HG02571 (cell line): ENCODE data around the gene COX19.

Experiments
- ATAC-seq: cut with Tn5 transposase; IDR thresholded peaks from one replicate; pipeline ENCODE4 v1.9.1; 2021; ENCODE audit warnings: mild to moderate bottlenecking, moderate library complexity; ENCODE audit not compliant: unreplicated experiment

The COX19 gene

DNA sequence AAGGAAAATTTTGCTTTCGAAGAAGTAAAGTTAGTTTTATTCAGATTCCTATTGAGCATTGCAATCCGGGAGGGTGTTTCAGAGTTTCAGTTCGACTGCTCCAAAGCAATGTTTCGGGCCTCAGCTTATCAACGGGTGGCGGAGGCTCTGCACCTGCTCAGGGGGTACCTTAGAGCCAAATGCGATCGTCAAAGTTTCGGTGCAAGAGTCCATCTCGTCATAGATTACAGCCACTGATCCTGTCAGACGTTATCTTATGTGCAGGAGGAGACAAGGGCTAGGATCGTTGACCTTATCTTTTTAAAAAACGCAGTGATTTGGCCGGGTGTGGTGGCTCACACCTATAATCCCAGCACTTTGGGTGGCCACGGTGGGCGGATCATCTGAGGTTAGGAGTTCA is 3.8 kb upstream of the COX19 start:
- no peak for ATAC-seq

DNA sequence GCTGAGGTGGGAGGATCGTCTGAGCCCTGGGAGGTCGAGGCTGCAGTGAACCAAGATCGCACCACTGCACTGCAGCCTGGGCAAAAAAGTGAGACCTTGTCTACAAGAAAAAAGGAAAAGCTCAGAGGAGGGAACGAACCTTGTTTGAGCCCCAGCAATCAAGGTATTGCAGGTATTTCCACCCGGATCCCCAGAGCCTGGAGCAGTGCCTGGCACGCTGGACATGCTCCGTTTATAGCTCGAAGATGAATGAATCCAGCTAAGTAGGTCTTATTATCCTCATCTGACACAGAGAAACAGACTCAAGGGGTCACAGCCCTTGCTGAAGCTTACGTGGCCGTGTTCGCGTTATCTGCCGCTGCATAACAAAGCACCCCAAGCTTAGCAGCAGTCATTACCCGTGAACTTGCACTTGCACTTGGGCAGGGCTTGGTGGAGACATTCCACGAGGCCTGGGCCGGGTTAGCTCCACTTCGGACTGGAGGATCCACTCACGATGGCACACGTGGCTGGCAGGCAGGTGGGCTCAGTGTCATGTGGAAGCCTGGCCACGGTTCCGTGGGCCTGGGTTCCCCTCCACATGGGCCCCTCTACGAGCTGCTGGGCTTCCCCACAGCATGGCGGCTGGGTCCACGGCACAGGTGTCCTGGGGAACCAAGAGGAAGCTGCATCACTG is 3.2 kb upstream of the COX19 start:
- ATAC-seq, result no peak

DNA sequence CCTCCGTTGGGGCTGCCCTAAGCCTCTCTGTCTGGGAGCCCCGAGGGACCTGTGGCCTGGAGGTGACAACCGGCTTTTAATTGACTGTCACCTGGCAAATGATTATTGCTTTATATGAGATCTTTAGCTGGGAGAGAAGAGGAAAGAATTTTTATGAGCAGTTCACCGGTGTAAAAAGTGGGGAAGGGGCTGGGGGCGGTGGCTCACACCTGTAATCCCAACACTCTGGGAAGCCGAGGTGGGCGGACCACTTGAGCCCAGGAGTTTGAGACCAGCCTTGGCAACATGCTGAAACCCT is 2.6 kb upstream of the COX19 start:
- ATAC-seq, result no peak

DNA sequence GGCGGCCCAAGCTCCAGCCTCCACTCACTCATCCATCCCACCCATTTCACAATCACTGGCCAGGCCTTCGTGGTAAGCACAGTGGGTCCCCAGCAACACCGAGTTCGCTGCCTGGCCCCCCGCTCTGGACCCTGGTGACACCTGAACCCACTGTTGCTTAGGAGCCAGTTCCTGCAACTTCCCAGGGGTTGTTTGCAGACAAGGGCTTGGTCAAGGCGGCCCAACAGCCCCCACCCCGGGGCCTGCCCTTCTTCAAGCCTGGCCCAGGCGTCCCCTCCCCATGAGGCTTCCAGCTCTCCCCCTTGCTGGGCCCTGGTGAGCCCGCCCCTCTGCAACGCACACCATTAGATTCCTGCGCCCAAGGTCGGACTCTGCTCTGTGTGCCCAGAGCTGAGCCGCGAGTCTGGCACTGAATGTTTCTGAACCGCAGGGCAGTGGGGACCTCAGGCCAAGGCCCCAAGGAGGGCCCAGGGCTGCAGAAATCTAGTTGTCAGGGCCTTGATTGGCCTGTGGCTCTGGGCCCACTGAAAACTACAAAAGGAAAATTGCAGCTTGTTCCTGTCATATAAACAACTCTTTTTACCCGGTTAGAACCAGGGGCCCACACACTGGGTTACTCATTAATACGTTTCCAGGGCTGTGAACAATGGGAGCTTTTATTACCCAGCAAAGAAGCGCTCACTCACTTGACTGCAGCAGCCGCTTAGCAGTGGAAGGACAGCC is 2.1 kb upstream of the COX19 start:
- ATAC-seq, result no peak

DNA sequence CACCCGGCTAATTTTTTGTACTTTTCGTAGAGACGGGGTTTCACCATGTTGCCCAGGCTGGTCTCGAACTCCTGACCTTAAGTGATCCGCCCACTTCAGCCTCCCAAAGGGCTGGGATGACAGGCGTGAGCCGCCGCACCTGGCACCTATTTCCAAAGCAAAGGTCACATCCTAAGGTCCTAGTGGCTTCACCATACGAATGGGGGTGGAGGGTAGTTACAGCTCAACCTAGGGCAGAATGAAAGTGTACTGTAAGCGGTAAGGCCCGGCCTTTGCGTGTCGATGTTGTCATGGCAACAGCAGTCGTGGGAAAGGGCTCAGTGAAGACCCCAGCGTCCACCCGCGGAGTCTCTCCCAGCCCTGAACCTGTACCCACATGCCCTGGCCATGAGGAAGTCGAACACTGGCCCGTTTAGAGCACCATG is 1.6 kb upstream of the COX19 start:
- ATAC-seq, result no peak

DNA sequence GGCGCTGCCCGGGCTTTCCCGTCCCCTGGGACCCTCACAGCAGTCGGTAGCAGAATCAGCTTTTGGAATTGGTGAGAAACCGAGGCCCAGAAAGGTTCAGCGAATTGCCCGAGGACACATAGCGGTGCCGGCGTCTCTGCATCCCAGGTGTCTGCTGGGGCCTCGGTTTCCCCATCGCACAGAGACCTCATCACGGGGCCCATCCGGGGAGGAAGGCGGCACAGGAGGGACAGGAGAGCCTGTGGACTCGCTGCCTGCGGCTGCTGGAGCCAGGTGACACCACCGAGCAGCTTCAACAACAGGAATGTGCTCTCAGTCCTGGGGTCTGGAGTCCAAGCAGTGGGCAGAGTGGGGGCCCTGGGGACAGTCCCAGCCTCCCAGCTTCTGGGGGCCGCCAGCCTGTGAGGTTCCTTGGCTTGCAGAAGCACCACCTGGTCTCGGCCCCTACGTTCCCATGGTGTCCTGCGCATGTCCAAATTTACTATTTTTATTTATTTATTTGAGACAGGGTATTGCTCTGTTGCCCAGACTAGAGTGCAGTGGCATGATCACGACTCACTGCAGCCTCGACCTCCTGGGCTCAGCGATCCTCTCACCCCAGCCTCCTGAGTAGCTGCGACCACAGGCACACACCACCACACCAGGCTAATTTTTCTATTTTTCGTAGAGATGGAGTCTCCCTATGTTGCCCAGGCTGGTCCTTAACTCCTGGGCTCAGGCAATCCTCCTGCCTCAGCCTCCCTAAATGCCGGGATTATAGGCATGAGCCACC is 539 bp upstream of the COX19 start:
- ATAC-seq, result no peak

DNA sequence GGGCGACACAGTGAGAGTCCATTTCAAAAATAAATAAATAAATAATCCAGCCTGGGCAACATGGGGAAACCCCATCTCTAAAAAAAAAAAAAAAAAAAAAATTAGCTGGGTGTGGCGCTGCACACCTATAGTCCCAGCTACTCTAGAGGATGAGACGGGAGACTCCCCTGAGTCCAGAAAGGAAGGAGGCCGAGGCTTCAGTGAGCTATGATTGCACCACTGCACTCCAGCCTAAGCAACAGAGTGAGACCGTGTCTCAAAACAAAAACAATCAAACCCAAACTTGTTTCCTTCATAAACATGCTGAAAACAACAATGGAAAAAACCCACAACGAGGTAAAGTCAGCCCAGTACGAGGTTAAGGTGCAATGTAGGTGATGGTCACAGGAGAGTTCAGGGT is 1.2 kb downstream of the COX19 start:
- no peak for ATAC-seq

DNA sequence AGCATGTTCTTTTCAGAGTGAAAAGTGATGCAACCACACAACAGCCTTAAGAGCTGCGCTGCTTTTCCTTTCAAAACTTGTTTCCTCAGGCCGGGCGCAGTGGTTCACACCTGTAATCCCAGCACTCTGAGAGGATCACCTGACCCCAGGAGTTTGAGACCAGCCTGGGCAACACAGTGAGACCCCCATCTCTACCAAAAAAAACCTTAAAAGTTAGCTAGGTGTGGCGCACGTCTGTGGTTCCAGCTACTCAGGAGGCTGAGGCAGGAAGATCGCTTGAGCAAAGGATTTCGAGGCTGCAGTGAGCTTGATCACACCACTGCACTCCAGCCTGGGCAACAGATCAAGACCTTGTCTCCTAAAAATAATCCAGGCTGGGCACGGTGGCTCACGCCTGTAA is 2.0 kb downstream of the COX19 start:
- ATAC-seq, result no peak

DNA sequence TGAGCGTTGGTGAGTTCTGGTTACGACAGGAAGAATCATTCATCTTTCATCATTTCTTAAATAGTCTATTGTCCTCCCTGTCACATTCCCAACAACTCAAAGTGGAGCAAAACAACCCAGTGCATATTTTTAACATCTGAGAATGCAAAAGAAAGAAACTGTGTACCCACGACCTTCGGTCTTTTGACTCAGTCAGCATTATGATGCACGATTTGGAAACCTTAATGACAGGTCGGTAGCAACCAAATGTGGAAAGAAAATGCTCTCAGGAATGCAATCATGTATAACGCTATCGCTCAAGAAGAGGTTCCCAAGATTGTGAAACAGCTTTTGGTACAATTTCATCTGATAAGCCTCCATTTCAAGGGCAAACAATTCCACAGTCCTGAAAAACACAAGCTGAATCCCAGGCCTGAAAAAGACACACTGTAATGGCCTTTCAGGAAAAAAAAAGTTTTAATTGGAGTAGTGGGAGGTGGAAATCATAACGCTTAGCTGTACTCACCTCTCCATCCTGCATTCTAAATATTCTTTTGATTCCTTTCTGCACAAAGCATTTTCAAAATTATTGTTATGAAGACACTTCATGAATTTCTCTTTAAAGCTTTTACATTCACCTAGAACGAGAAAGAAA is 2.6 kb downstream of the COX19 start:
- no peak for ATAC-seq

DNA sequence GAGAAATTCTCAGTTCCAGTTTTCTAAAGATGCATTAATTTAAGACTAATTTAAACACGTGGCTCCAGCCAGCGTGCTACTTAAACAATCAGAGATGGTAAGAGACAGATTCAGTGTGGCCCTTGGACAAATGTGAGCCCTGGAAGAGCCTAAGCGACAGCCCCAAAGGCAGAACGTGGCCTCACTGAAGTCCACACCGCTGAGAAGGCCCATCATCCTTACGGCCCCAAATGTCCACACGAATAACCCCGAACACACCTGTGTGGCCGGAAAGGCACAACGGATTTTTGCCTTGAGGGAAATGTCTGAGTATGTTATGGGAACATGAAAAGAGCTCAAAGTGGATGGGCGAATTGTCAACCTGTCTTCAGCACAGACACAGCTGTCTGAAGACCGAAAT is 3.2 kb downstream of the COX19 start:
- no peak for ATAC-seq

DNA sequence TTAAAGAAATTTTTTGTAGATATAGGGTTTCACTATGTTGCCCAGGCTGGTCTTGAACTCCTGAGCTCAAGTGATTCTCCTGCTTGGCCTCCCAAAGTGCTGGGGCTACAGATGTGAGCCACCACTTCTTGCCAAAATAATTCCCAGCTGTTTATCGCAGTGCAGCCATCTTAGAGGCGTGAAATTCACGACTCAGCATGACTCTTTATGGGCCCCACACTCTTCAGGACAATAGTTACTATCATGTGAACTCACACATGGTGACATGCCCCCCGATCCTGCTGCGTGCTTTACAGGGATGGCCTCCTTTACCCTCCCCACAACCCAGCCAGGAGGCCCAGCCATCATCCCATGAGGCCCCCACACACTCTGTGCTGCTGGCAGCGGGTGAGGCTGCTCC is 4.6 kb downstream of the COX19 start:
- no peak for ATAC-seq

DNA sequence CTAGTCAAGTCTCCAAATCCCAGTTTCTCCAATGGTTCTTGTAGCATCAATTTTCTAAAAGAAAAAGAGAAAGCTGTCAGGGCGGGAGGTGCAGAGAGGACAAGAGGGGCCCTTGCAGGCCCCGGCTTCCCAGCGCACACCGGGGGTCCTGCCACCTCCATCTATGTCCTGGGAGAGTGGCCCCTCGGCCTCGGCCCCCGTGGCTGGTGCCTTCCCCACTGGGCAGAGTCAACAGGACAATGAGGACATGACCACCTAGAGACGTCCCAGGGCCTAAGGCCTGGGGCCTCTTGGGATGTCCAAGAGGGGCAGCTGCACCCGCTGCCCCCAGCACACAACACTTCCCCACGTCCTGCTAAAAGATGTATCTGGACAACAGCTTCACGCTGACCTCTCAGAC is 5.9 kb downstream of the COX19 start:
- no peak for ATAC-seq

DNA sequence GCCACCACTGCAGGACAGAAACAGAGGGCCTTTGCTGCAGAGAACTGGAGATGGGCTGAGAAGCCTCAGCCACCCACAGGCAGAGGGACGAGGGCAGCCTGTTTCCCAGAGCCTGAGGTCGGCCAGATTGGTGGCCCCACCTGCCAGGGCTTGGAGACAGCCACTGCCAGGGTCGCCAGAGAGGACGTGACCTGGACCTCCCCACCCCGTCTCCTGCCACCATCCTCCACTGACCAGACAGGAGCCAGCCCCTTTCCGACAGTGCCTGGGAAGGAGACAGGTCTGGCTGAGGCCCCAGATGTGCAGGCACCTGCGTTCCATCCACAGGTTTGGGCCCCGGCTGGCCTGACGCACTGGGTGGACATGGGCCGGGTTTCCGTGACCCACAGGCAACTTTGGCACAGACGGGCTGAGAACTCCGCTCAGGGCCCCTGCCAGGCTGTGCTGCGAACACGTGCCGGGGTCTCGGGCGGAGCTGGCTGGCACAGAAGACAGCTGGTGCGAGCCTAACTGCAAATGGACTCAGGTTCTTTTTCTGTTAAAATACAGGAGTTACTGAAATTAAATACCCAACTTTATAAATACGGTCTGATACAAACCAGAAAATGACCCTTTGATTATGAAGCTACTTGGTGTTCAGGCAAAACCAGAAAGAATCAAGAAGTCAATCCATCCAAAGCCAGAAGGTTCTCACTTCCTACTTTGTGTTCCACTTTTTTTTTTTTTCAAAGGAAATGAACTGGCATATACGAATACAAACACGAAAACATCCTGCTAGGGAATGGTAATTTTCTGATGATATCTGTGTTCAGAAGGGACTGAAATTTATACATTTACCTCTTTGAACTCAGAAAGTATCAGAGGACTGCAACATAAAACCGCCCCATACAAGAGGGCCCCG is 6.9 kb downstream of the COX19 start:
- ATAC-seq, result no peak

DNA sequence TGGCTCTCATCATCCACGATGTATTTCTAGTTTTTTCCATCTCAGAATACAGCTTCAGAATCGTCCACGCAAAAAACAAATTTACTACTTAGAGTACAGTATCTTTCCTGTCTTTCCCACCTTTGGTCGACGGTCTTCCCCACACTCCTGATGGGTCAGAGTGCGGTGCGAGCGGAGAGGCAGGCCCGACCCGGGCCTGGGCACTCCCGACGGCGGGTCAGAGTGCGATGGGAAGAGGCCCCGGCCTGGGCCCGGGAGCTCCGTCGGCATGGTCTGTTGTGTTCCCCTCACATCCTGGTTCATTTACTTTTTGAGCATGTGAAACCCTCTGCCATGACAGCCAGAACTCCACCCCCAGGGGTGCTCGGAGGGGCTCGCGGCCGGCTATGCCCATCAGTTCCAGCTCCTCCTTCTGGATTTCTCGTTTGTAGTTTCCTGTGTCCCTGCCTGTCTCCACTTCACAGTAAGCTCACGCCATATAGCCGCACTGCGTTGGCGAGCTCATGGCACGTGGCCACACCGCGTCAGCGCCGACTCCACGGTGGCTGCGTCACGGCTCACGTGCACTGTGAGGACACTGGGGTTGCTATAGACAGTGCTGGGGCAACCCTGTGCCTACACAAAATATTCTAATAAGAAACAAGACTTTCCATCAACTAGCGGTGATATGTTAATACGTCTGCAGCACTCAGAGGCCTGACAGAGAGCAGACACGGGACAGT is 7.8 kb downstream of the COX19 start:
- ATAC-seq, result no peak

DNA sequence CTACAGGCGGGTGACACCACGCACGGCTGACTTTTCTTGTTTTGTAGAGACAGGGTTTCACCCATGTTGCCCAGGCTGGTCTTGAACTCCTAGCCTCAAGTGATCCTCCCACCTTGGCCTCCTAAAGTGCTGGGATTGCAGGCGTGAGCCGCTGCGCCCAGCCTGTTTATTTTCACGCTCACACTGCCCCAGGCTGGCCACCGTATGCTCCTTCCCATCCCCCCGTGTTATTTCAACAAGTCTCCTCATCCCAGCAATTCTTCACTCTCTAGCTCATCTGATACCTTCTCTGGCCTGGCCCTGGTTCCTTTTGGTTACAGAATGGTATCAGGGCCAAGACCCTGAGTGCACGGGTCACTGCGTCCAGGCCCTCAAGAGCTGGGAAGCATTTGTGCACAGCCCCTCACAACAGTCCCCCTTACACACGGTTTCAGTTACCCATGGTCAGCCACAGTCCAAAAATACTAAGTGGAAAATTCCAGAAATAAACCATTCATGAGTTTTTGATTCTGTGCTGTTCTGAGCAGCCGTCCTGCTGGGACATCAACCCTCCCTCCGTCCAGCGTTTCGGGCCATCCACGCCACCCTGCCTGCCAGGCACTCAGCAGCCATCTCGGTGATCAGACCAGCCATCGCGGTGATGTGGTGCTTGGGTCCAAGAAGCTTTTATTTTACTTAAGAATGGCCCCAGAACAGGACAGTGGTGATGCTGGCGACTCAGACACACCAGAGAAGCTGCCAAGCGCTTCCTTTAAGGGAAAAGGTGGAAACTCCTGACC is 8.9 kb downstream of the COX19 start:
- no peak for ATAC-seq

DNA sequence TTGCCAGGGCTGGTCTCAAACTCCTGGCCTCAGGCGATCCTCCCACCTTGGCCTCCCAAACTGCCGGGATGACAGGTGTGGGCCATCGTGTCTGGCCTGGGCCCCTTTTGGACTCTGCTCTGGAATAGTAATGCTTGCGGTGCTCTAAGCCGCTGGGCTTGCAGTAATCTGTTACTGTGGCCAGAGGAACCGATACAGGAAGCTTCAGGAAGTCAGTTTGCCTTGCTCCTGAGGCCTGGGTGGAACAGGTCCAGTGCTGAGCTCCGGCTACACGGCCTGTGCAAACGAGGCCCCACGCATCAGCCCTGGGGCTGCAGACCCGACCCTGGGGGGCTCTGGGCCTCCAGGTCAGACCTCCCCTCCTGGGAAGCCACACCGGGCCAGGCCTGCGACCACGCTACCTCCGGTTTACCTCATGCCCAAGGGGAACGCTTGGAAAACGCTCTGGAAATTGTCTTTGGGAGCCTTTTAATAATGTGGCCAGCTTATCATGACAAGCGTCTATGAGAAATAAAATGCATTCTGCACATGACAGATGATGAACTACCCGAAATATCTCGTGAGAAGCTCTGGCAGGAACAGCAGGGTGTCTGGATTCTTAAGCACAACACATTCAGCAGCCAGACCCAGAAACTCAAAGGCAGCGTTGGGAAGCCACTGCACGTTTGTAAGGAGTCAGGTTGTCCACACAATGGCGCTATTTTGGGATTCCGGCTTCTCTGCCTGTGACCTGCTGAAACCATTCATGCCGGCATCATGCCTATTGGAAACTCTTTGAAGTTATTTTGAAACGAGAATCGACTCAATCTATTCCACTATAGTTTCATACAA is 10.7 kb downstream of the COX19 start:
- no peak for ATAC-seq

DNA sequence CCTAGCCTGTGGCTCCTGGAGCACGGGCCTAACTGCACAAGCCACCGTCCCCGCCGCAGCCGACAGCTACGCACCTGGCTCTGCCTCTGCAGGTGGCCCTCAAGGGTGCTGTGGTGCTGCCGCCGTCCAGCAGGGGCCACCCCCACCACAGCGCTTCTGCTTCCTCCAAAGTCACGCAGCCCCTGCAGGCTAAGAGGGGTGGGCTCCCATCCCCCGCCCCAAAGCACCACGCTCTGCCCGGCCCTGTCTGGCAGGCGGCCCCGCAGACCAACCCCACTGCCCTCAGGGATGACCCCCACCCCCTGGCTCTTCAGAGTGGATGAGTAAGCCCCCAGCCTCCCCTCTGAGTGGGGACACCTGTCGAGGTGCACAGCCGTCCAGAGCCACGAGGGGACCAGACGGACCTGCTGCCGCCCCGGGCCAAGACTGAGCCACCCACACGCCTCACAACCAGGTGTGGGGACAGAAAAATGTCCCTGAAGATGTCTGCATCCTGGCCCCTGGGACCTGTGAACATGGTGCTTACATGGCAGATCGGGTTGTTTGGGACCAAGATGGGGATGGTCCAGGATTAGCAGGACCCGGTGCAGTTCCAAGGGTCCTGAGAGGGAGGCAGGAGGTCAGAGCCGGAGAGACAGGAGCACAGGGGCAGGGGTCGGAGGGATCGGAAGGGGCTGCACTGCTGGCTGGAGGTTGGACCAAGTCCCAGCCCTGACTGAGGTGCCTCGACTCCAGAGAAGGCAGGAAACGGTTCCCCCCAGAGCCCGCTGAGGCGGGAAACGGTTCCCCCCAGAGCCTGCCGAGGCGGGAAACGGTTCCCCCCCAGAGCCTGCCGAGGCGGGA is 11.9 kb downstream of the COX19 start:
- no peak for ATAC-seq
